Uterus (tissue), 2 donors: ENCODE data around the gene TGFA.

Experiments used
- POLR2A ChIP-seq, 2 donors: fragments of 450-650 bp; IDR thresholded peaks; one replicate each; pipeline ENCODE4 v1.6.1; 2016; ENCODE audit warnings: antibody characterized with exemption in 2 of 2, mild to moderate bottlenecking in 1 of 2, moderate library complexity in 1 of 2
- TF ChIP-seq, protein P1 (sequence below), 4 experiments: fragments of 200-600 bp in 2 of 4; fragments of 450-650 bp in 2 of 4; sonication (generic) in 2 of 4; IDR thresholded peaks; one replicate each; pipeline ENCODE4 v1.5.1; 2016 to 2019; ENCODE audit warnings: antibody characterized with exemption in 4 of 4, mild to moderate bottlenecking in 2 of 4, moderate library complexity in 1 of 4

DNA sequence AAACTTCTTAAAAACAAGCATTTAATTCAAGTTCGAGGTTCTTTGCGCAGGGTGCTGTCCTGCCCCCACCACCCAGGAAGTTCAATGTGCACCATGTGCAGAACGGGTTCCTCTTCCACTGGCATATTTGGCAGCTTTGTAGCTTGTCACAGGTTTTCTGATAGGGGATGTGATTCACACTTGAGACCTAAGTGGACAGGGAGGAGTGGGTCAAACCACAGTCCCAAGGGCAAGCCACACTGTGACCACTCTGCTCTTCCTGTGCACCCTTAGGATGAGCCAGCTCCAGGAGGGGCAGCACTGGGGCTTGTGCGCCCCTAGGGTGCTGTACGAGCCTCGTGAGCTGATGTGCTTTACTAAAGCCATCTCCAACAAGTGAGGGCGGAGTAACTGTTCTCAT is 82.5 kb downstream of the TGFA start:
- TF ChIP-seq, protein P1, sequence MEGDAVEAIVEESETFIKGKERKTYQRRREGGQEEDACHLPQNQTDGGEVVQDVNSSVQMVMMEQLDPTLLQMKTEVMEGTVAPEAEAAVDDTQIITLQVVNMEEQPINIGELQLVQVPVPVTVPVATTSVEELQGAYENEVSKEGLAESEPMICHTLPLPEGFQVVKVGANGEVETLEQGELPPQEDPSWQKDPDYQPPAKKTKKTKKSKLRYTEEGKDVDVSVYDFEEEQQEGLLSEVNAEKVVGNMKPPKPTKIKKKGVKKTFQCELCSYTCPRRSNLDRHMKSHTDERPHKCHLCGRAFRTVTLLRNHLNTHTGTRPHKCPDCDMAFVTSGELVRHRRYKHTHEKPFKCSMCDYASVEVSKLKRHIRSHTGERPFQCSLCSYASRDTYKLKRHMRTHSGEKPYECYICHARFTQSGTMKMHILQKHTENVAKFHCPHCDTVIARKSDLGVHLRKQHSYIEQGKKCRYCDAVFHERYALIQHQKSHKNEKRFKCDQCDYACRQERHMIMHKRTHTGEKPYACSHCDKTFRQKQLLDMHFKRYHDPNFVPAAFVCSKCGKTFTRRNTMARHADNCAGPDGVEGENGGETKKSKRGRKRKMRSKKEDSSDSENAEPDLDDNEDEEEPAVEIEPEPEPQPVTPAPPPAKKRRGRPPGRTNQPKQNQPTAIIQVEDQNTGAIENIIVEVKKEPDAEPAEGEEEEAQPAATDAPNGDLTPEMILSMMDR (IDR thresholded peaks at IDR 0.05) = no peak
- TF ChIP-seq POLR2A (IDR thresholded peaks at IDR 0.05) = no peak
